NOMO-1 treated with dmso at 0.1 percent for 144 hours (cell line): Measurements from ENCODE around the gene CDT1.

ENCODE experiments used
- DNase-seq: peaks from one replicate; lab custom pipeline; 2025; ENCODE audit not compliant: unreplicated experiment; lab: John Stamatoyannopoulos, UW

CDT1 gene

DNA sequence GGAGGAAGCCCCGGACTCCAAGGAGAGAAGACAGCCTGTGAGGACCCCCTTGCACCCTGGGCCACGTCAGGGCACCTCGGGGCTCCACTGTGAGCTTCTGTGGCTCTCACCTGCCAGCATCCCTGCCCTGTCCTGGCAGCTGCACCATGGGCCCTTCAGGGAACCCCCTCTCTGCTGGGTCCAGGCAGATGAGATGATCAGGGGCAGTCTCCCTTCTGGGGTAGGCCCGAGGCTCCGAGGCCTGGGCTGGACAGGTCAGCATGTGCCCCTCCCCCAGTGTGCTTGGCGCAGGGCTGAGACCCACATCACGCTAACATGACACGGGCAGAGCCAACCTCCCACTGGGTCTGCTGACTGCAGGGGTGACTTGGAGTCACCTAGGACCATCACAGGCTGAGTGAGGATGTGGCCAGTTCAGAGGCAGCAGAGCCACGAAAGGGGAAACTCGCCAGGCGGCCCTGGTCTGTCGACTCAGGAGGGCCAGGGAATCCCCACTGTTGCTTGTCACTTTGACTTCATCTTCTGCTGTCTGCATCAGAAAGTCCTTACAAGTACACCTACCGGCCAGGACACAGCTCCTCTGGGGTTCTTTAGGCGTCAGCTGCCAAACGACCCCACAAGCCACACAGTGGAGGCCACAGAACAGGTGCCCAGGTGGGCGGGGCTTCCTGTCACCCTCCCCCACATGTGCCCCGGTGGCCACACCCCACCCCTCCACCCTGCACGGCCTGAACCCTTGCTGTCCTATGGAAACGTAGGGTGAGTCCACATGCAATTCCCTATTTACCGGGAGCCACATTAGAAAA is 50.9 kb downstream of the CDT1 start:
- no peak for DNase-seq

DNA sequence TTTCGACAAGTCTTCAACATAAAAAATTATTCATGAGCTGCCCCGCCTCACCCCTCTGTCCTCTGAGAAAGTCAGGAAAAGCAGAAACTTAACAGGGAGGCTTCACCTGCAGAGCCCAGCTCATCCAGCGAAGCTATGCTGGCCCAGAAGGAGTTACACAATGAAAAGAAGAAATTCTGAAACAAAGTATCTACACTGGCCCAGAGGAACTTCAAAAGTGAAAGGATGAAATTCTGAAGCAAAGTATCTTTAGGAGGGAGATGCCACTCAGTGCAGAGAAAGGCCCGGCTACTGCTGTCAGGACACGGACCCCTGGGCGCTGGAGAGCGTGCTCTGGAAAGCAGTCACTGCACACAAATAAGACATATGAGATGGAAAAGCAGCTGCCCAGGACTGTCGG is 51.6 kb downstream of the CDT1 start:
- no peak for DNase-seq

DNA sequence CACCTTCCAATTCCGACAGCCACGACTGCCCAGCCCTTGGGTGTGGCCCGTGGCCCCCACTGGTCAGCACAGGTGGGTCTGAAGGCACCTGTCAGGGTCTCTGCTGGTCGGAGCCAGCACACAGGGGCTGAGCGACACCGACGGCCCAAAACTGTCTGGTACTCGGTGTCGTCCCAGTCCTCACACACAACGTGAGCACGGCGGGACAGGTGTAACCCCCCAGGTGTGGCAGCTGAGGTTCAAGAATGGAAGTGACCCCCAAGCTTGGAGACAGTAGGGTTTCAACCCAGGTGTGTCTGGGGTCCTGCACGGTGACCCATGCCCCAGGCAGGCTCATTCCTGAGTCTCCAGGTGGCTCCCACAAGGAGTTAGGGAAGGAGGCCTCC is 52.1 kb downstream of the CDT1 start:
- DNase-seq = no peak

DNA sequence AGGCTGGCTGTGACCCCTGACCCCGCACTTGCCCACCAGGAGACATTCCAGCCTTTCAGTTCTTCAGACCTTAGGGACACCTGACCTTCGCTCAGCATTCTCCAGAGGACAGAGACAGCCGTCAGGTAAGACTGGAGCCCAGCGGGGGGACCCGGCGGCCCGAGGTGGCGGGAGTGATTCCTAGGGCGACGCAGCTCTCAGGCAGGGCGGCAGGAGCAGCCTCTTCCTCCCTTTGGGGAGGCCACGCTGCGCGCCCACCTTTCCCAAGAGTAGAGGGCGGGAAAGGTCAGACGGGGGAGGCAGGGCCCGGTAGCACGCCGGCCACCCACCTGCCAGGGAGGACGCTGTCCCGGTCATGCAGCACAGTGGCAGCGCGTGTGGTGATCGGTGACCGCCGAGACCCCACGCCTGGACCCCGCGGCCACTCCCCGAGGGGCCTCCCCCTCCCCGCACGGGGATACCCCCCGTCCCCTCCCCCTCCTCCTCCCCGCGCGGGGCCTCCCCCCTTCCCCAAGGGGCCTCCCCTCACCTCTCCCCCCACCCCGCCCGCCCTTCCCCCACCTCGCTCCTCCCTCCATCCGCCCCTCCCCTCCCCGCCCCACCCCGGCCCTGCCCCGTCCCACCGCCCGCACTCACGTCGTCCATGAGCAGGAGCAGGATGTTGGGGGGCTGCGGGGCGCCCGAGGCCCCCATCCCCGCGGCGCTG is 52.7 kb downstream of the CDT1 start:
- no peak for DNase-seq

DNA sequence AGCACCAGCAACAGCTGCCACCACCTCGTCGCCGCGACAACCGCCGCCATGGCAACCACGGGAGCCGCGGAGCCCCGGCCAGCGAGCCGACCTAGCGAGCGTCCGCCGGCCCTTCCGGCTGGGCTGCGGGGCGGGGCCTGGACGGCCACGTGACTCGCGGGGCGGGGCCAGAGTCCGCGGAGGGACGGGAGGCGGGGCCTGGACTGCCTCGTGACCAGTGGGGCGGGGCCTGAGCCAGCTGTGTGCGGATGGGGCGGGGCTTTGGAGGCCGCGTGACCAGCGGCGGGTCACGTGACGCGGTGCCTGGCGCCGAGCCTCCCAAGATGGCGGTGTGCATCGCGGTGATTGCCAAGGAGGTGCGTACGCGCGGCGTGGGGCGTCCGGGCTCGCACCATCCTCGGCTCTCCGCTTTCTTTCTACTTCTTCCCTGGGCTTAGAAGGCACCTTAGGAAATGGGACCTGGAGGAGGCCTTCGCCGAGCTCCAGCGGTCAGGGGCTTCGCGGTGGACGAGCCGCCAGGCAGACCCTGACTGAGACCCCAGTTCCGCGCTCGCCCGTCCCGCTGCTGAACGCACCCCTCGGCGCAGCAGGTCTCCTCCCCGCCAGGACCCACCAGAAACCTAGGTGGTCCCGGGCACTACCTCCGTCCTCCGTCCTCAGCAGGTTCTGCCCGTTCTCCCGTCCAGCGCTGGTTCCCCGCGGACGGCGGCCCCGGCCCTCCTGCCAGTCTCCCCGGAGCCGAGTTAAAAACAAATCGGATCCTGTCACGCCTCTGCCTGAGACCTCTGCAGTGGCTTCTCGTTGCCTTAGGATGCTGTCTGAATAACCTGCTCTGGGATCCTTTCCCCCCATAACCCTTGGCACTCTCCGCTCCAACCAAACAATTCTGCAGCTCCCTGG is 53.5 kb downstream of the CDT1 start, which contains the start of the genes GALNS and TRAPPC2L:
TSS of gene GALNS (minus strand) at position 120 of the 900 bp plus-strand sequence. CDS start at position 50, 70 bp downstream.
TSS of gene TRAPPC2L (plus strand) at position 300 of the 900 bp plus-strand sequence. CDS start at position 324, 24 bp downstream.
- DNase-seq = peak; percentile 88

DNA sequence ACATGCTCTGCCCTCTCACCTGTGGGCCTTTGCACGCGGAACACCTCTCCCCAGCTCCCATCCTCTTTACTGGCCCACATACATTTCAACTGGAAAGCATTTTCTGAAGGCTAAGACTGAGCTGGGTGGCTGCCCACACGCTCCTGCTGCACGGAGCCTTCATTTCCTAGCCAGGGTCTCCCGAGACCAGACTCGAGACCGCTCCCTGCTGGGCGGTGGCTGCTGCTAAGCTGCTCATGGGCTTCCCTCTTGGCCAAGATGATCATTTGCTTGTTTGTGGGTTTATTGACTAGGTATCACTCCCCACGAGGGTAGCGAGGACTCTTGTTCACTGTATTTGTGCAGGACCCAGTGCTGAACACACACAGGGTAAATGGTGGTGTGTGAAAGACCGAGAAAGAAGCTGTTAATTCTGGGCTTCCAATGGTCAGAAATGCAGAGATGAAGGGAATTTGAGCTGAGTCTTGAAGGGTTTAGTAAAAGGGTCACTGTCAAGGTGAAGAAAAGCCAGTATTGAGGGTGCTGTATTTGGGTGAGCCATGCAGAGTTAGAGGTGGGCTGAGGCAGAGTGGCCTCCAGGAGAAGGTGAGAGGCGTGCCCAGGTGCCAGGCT is 54.2 kb downstream of the CDT1 start:
- peak; percentile 75 for DNase-seq
